ENCODE measurements around the gene RYR2.

DNA sequence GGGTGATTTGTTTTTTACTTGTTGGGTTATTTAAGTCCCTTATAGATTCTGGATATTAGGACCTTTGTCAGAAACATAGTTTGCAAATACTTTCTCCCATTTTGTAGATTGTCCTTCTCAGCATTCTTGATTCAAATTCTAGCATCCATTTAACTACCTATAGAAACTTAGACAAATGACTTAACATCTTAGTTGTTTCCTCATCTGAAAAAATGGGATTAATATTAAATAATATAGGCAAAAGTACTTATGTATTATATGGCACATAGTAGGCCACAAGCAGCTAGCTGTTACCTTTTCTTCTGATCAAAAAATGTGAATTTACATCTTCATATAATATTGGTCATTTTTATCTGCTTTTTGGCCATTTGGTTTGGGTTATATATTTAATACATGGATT lies 541.3 kb downstream of the RYR2 start:
- no peak for TF ChIP-seq CTCF (IDR thresholded peaks at IDR 0.05)
- TF ChIP-seq POLR2A (IDR thresholded peaks at IDR 0.05) = no peak
- TF ChIP-seq POLR2AphosphoS5 (IDR thresholded peaks at IDR 0.05) = no peak
- no peak for TF ChIP-seq EP300 (IDR thresholded peaks at IDR 0.05; ENCODE audit: low read depth)
